IPS-NIHi11 (cell line): ENCODE results near the gene ATP5MK.
"Not testable (repeated sequence)": the region's sequence is repeated elsewhere in the genome, so short reads cannot be mapped to it uniquely, and the experiment has no call there.

Source experiments
- DNase-seq: peaks from one replicate; pipeline ENCODE4 v3.0.0; 2012; ENCODE audit warnings: mixed read lengths, low spot score

Gene ATP5MK

GRCh38 chr10:103396067-103396788, at the start of gene ATP5MK, which contains the start of gene PDCD11:
Gene ATP5MK (minus strand): TSS chr10:103396475. CDS start chr10:103392457, 4,018 bp downstream.
Gene PDCD11 (plus strand): TSS chr10:103396626. CDS start chr10:103398427, 1,801 bp downstream.
- peak; percentile 99 for DNase-seq

- DNase-seq: no peak
Measured at GRCh38 chr10:103445366-103445765, 49.1 kb upstream of the ATP5MK start.

GRCh38 chr10:103444478-103444877, 48.2 kb upstream of the ATP5MK start:
- no peak for DNase-seq

- DNase-seq: no peak
Measured at GRCh38 chr10:103443475-103444185, 47.4 kb upstream of the ATP5MK start.

- no peak for DNase-seq
Measured at GRCh38 chr10:103442031-103442461, 45.8 kb upstream of the ATP5MK start.

- DNase-seq: no peak
Measured at GRCh38 chr10:103441611-103442010, 45.3 kb upstream of the ATP5MK start.

- no peak for DNase-seq
Measured at GRCh38 chr10:103441206-103441605, 44.9 kb upstream of the ATP5MK start.

- no peak for DNase-seq
Measured at GRCh38 chr10:103440416-103440815, 44.1 kb upstream of the ATP5MK start.

GRCh38 chr10:103439776-103440175, 43.5 kb upstream of the ATP5MK start:
- DNase-seq: no peak

- no peak for DNase-seq
Measured at GRCh38 chr10:103433858-103434257, 37.6 kb upstream of the ATP5MK start.

GRCh38 chr10:103431902-103432301, 35.6 kb upstream of the ATP5MK start:
- DNase-seq: no peak

- no peak for DNase-seq
Measured at GRCh38 chr10:103429647-103430046, 33.4 kb upstream of the ATP5MK start.

- no peak for DNase-seq
Measured at GRCh38 chr10:103428989-103429643, 32.8 kb upstream of the ATP5MK start.

GRCh38 chr10:103427866-103428265, 31.6 kb upstream of the ATP5MK start:
- DNase-seq: no peak

GRCh38 chr10:103423748-103424147, 27.5 kb upstream of the ATP5MK start:
- no peak for DNase-seq

GRCh38 chr10:103419101-103419500, 22.8 kb upstream of the ATP5MK start:
- DNase-seq: no peak

- no peak for DNase-seq
Measured at GRCh38 chr10:103417601-103418000, 21.3 kb upstream of the ATP5MK start.

GRCh38 chr10:103417148-103417469, 20.8 kb upstream of the ATP5MK start:
- DNase-seq: not testable (repeated sequence)

GRCh38 chr10:103416436-103417147, 20.3 kb upstream of the ATP5MK start:
- DNase-seq: peak; percentile 51

- no peak for DNase-seq
Measured at GRCh38 chr10:103415581-103415980, 19.3 kb upstream of the ATP5MK start.

GRCh38 chr10:103413564-103413963, 17.3 kb upstream of the ATP5MK start:
- no peak for DNase-seq

- no peak for DNase-seq
Measured at GRCh38 chr10:103397191-103397825, 1.0 kb upstream of the ATP5MK start.
